A549 (cell line): ENCODE measurements around the gene PLN.

Source experiments
- CHD2 ChIP-seq: fragments of 150-350 bp; IDR thresholded peaks from 2 replicates; pipeline ENCODE4 v1.6.1; 2014; ENCODE audit warnings: low read length; ENCODE audit not compliant: partially characterized antibody
- CHD4 ChIP-seq: fragments of 200-600 bp; sonication (generic); IDR thresholded peaks from 2 replicates; pipeline ENCODE4 v1.6.1; 2016; ENCODE audit warnings: antibody characterized with exemption, mild to moderate bottlenecking, borderline replicate concordance
- CTCF ChIP-seq: fragments of >200 bp; sonication (Bioruptor Twin); formaldehyde crosslinking; IDR thresholded peaks from 3 replicates; pipeline ENCODE4 v1.5.1; 2016
- ELK1 ChIP-seq: fragments of 150-350 bp; IDR thresholded peaks from 2 replicates; pipeline ENCODE4 v1.6.1; 2014; ENCODE audit warnings: low read depth, mild to moderate bottlenecking, low read length
- EP300 ChIP-seq, 2 experiments: fragments of >200 bp; sonication (Bioruptor Twin); formaldehyde crosslinking; IDR thresholded peaks; 2 replicates in 1 of 2; 3 replicates in 1 of 2; pipeline ENCODE4 v1.6.1; 2016 to 2017
- HOXA7 ChIP-seq: fragments of 250-450 bp; sonication (Bioruptor Pico); IDR thresholded peaks from 2 replicates; pipeline ENCODE4 v1.5.0; 2020; ENCODE audit warnings: mild to moderate bottlenecking, moderate library complexity
- MAX ChIP-seq: IDR thresholded peaks from 2 replicates; pipeline ENCODE4 v1.6.1; 2012
- PBX3 ChIP-seq: IDR thresholded peaks from 2 replicates; pipeline ENCODE4 v1.6.1; 2012
- POLR2A ChIP-seq: IDR thresholded peaks from 2 replicates; pipeline ENCODE4 v1.6.1; 2012; ENCODE audit warnings: mild to moderate bottlenecking, low read length
- REST ChIP-seq: fragments of 200-600 bp; sonication (generic); IDR thresholded peaks from 2 replicates; pipeline ENCODE4 v1.6.1; 2016; ENCODE audit warnings: antibody characterized with exemption, mild to moderate bottlenecking, moderate library complexity
- ZSCAN20 ChIP-seq: fragments of 250-450 bp; sonication (Bioruptor Pico); IDR thresholded peaks from 2 replicates; pipeline ENCODE4 v1.8.0; 2022; ENCODE audit warnings: mild to moderate bottlenecking, moderate library complexity

- TF ChIP-seq PBX3 (no peak), CTCF (no peak), CHD4 (no peak), ELK1 (no peak), POLR2A (no peak), REST (no peak), MAX (no peak), CHD2 (no peak), ZSCAN20 (CRISPR knock-in tag) (no peak), HOXA7 (CRISPR knock-in tag) (no peak), EP300 (IDR thresholded peaks at IDR 0.05) (no peak)
Observed at GRCh38 chr6:118597636-118598035, 49.5 kb downstream of the PLN start.
